Transverse colon (tissue), 3 donors: ENCODE measurements around the gene DGKG.

Experiments used
- CTCF ChIP-seq, 5 experiments: fragments of 200-600 bp in 3 of 5; fragments of 450-650 bp in 2 of 5; sonication (generic) in 3 of 5; IDR thresholded peaks; 1 replicate in 2 of 5; 2 replicates in 3 of 5; pipeline ENCODE4 v1.5.1; 2016 to 2017; ENCODE audit warnings: antibody characterized with exemption in 5 of 5, inconsistent platforms in 3 of 5, mild to moderate bottlenecking in 2 of 5, moderate library complexity in 1 of 5
- POLR2A ChIP-seq: fragments of 450-650 bp; IDR thresholded peaks from one replicate; pipeline ENCODE4 v1.6.1; 2016; ENCODE audit warnings: antibody characterized with exemption, mild to moderate bottlenecking, moderate library complexity

- TF ChIP-seq CTCF (IDR thresholded peaks at IDR 0.05) (no peak), POLR2A (no peak)
Measured at GRCh38 chr3:186173224-186173815, 188.7 kb downstream of the DGKG start.
